IMR-90 (cell line): Measurements from ENCODE around the gene ZFAND4. TPM values are rescaled to one million over a fixed set of nuclear protein-coding genes. Genes with fewer than 3 reads are reported as not detected.

Source experiments
- ATAC-seq: fragments of 200-7000 bp; cut with Tn5 transposase; 2 replicates; pipeline ENCODE4 v1.9.1; 2020; ENCODE audit warnings: low read depth, mild to moderate bottlenecking, moderate library complexity
- BruUV-seq: library from RNA; stranded (reverse); fragments of 400-500 nt; replicated peaks from 2 replicates; lab custom pipeline; 2021; lab: Mats Ljungman, UMichigan
- CTCF ChIA-PET: fragments of 300-600 bp; formaldehyde crosslinking; extraction: SDS; loops from one replicate; lab custom pipeline; 2021; ENCODE audit warnings: antibody characterized with exemption; lab: Yijun Ruan, JAX
- POLR2A ChIA-PET: fragments of 300-600 bp; sonication (Branson Sonifier 250); formaldehyde crosslinking; loops from one replicate; lab custom pipeline; 2022; ENCODE audit warnings: antibody characterized with exemption; ENCODE audit not compliant: unreplicated experiment; lab: Charles Lee
- DNase-seq: peaks from one replicate; pipeline ENCODE4 v3.0.0; 2013
- H2AFZ ChIP-seq: replicated peaks from 2 replicates; pipeline ENCODE3; 2013; ENCODE audit warnings: low read length, mild to moderate bottlenecking; ENCODE audit not compliant: poor library complexity
- H2AK5ac ChIP-seq: 2 replicates; pipeline ENCODE4 v1.6.1; 2013; ENCODE audit warnings: low read depth, low read length, inconsistent platforms
- H2AK9ac ChIP-seq: replicated peaks from 2 replicates; pipeline ENCODE3; 2013; ENCODE audit warnings: mild to moderate bottlenecking, low read depth, low read length, moderate library complexity; ENCODE audit not compliant: poor library complexity
- H2BK120ac ChIP-seq: 2 replicates; pipeline ENCODE4 v1.6.1; 2013; ENCODE audit warnings: low read depth, low read length, inconsistent platforms
- H2BK15ac ChIP-seq: 3 replicates; pipeline ENCODE4 v1.6.1; 2013; ENCODE audit warnings: low read depth, low read length, inconsistent platforms
- H2BK20ac ChIP-seq: 2 replicates; pipeline ENCODE4 v1.6.1; 2013; ENCODE audit warnings: low read depth, mild to moderate bottlenecking, inconsistent platforms, low read length, moderate library complexity
- H2BK5ac ChIP-seq: 2 replicates; pipeline ENCODE4 v1.6.1; 2013; ENCODE audit warnings: mild to moderate bottlenecking, low read depth, low read length, inconsistent platforms; ENCODE audit not compliant: poor library complexity, severe bottlenecking
- H3K14ac ChIP-seq: replicated peaks from 2 replicates; pipeline ENCODE4 v1.6.1; 2013; ENCODE audit warnings: low read depth, low read length, inconsistent platforms
- H3K18ac ChIP-seq: 2 replicates; pipeline ENCODE4 v1.6.1; 2013; ENCODE audit warnings: low read depth, low read length, control low read depth
- H3K23ac ChIP-seq: 2 replicates; pipeline ENCODE4 v1.6.1; 2013; ENCODE audit warnings: low read depth, low read length, inconsistent platforms
- H3K27ac ChIP-seq: 2 replicates; pipeline ENCODE4 v1.5.1; 2013; ENCODE audit warnings: mild to moderate bottlenecking, control low read depth, low read length; ENCODE audit not compliant: insufficient read depth
- H3K27me3 ChIP-seq: 2 replicates; pipeline ENCODE4 v1.6.1; 2013; ENCODE audit warnings: low read length; ENCODE audit not compliant: control insufficient read depth, insufficient read depth
- H3K36me3 ChIP-seq: 2 replicates; pipeline ENCODE4 v1.6.1; 2013; ENCODE audit warnings: low read length, mixed read lengths; ENCODE audit not compliant: control insufficient read depth, insufficient read depth
- H3K4ac ChIP-seq: 2 replicates; pipeline ENCODE4 v1.6.1; 2013; ENCODE audit warnings: low read depth, low read length, inconsistent platforms
- H3K4me1 ChIP-seq: 2 replicates; pipeline ENCODE4 v1.6.1; 2013; ENCODE audit warnings: low read length, mixed read lengths; ENCODE audit not compliant: control insufficient read depth, insufficient read depth
- H3K4me2 ChIP-seq: 2 replicates; pipeline ENCODE4 v1.6.1; 2013; ENCODE audit warnings: low read depth, mild to moderate bottlenecking, control low read depth, low read length, moderate library complexity
- H3K4me3 ChIP-seq: 2 replicates; pipeline ENCODE4 v1.5.1; 2013; ENCODE audit warnings: low read depth, mild to moderate bottlenecking, control low read depth, low read length, moderate library complexity; ENCODE audit not compliant: insufficient read depth
- H3K56ac ChIP-seq: 2 replicates; pipeline ENCODE4 v1.6.1; 2013; ENCODE audit warnings: low read length, inconsistent platforms; ENCODE audit not compliant: insufficient read depth; ENCODE audit errors: extremely low read depth
- H3K79me1 ChIP-seq, 2 experiments: 2 replicates each; pipeline ENCODE4 v1.6.1; 2013; ENCODE audit warnings: low read length in 2 of 2, inconsistent platforms in 1 of 2, low read depth in 1 of 2
- H3K9ac ChIP-seq: 2 replicates; pipeline ENCODE4 v1.6.1; 2013; ENCODE audit warnings: low read depth, low read length, control low read depth
- H3K9me1 ChIP-seq: 2 replicates; pipeline ENCODE4 v1.6.1; 2013; ENCODE audit warnings: low read length, inconsistent platforms; ENCODE audit not compliant: insufficient read depth
- H3K9me3 ChIP-seq: 2 replicates; pipeline ENCODE4 v1.6.1; 2013; ENCODE audit warnings: low read length; ENCODE audit not compliant: control insufficient read depth, insufficient read depth
- H4K20me1 ChIP-seq: 2 replicates; pipeline ENCODE4 v1.6.1; 2013; ENCODE audit warnings: low read length, inconsistent platforms; ENCODE audit not compliant: insufficient read depth
- H4K5ac ChIP-seq: 2 replicates; pipeline ENCODE4 v1.6.1; 2013; ENCODE audit warnings: mild to moderate bottlenecking, low read depth, low read length, control low read depth
- H4K8ac ChIP-seq, 2 experiments: 2 replicates each; pipeline ENCODE4 v1.6.1; 2013; ENCODE audit warnings: low read depth in 2 of 2, low read length in 2 of 2, control low read depth in 1 of 2, inconsistent platforms in 1 of 2
- H4K91ac ChIP-seq: 2 replicates; pipeline ENCODE4 v1.6.1; 2013; ENCODE audit warnings: low read depth, low read length, inconsistent platforms; ENCODE audit not compliant: insufficient read depth
- RFX5 ChIP-seq: IDR thresholded peaks from 2 replicates; pipeline ENCODE4 v1.8.0; 2012; ENCODE audit warnings: low read depth, mild to moderate bottlenecking, low read length, moderate library complexity
- WGBS, 2 experiments: methylation state at CpG; one replicate each; pipeline versions ENCODE4 v1.1.5 to v1.1.7; 2013; ENCODE audit warnings: missing lambda C conversion rate in 2 of 2; ENCODE audit not compliant: insufficient read length in 1 of 2; ENCODE audit errors: extremely low coverage in 2 of 2; 5-methylcytosine and 5-hydroxymethylcytosine counted together
- dilution Hi-C: fragments of 300-500 bp; cut with HindIII; formaldehyde crosslinking; loops from one replicate; pipeline ENCODE4 v1.14.3; 2018; ENCODE audit warnings: low sequenced_read_pairs; ENCODE audit not compliant: unreplicated experiment
- in situ Hi-C: fragments of 300-500 bp; cut with MboI; formaldehyde crosslinking; loops from 3 replicates; pipeline ENCODE4 v1.14.3; 2019; ENCODE audit warnings: low sequenced_read_pairs, inconsistent platforms, mixed read lengths
- intact Hi-C: fragments of 100-400 bp; cut with micrococcal nuclease; formaldehyde crosslinking; loops from 2 replicates; pipeline ENCODE4 v1.10.0; 2022
- polyA plus RNA-seq, 3 experiments: library from polyadenylated mRNA; depleted of rRNA; stranded (reverse); fragments of >200 nt; gene quantifications; 2 replicates each; pipeline ENCODE4 v1.2.3, GENCODE V29; 2012; ENCODE audit warnings: low replicate concordance in 1 of 3
- total RNA-seq: library from RNA; depleted of rRNA; stranded (reverse); fragments of >200 nt; gene quantifications from 2 replicates; pipeline ENCODE4 v1.2.3, GENCODE V29; 2012

ZFAND4 gene
- total and polyA plus RNA-seq, 2 of the 4 experiments (the other 2 are of a cell fraction): 2.0 to 3.4 TPM

DNA sequence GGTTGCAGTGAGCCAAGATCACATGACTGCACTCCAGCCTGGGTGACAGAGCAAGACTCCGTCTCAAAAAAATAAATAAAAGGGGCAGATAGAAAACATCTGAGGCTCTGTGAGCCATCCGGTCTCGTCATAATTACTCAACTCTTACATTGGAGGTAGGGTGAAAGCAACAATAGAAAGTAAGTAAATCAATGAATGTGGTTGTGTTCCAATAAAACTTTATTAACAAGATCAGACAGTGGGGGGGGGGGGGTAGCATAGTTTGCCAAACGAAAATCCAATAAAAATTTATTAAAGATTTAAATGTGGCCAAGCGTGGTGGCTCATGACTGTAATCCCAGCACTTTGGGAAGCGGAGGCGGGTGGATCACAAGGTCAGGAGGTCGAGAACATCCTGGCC is 2.8 kb upstream of the ZFAND4 start:
- no peak overlapping the region for H2AK5ac ChIP-seq

More for the DNA sequence above, 2.8 kb upstream of the ZFAND4 start:
- BruUV-seq: no TSS peak
- no peak overlapping the region for H2BK15ac ChIP-seq
- intact Hi-C loops (no loop called here), dilution Hi-C loops (no loop called here), in situ Hi-C loops (loop anchor here (10.0 kb wide), 1 partner anchor 211 kb away; no protein-coding TSS in a partner anchor)
- H3K27ac ChIP-seq: no peak overlapping the region
- ATAC-seq (no peak), DNase-seq (no peak)
- peaks cover 0 to 7% of the 10 kb centered on the region in 2 experiments; a peak in 1 of 4 replicates for H3K79me1 ChIP-seq
- no peaks in the 10 kb centered on the region for H3K9me1 ChIP-seq
- TF ChIP-seq RFX5: no peak
- no peak overlapping the region for H2AFZ ChIP-seq
- H3K4me1 ChIP-seq: peaks cover 2% of the 10 kb centered on the region; the same call in 1 of the 2 replicates
- no peak overlapping the region for H3K4ac ChIP-seq
- H3K4me2 ChIP-seq: no peak overlapping the region
- H2AK9ac ChIP-seq: no peak overlapping the region
- ChIA-PET POLR2A (no interaction called here), CTCF (no interaction called here)
- no peak overlapping the region for H4K8ac ChIP-seq
- no peak overlapping the region for H4K5ac ChIP-seq
- no peak overlapping the region for H3K23ac ChIP-seq
- H3K14ac ChIP-seq: no peak overlapping the region
- no peaks in the 10 kb centered on the region for H4K20me1 ChIP-seq
- H2BK5ac ChIP-seq: no peak overlapping the region
- no peak overlapping the region for H3K18ac ChIP-seq
- no peak overlapping the region for H2BK120ac ChIP-seq
- no peak overlapping the region for H3K4me3 ChIP-seq
- H3K27me3 ChIP-seq: no peaks in the 10 kb centered on the region
- no peak overlapping the region for H3K9ac ChIP-seq
- WGBS, 2 experiments: no CpG with 5 or more reads among the region's 8 CpGs
- H3K56ac ChIP-seq: no peak overlapping the region
- no peak overlapping the region for H2BK20ac ChIP-seq
- no peaks in the 10 kb centered on the region for H3K36me3 ChIP-seq
- no peaks in the 10 kb centered on the region for H3K9me3 ChIP-seq
- no peak overlapping the region for H4K91ac ChIP-seq
